ENCODE data around the gene SLC16A13.

SLC16A13 gene

GRCh38 chr17:7019839-7020519, 15.8 kb upstream of the SLC16A13 start:
- peak overlapping the region; percentile 82; the same call in 1 of the 2 replicates for H3K27ac ChIP-seq
- no peak for TF ChIP-seq CTCF (conservative IDR thresholded peaks at IDR 0.05)

- no peak for TF ChIP-seq CTCF (conservative IDR thresholded peaks at IDR 0.05)
- H3K27ac ChIP-seq = no peak overlapping the region
Observed at GRCh38 chr17:7020894-7021664, 14.7 kb upstream of the SLC16A13 start.

GRCh38 chr17:7021993-7022778, 13.6 kb upstream of the SLC16A13 start:
- no peak overlapping the region for H3K27ac ChIP-seq
- TF ChIP-seq CTCF (conservative IDR thresholded peaks at IDR 0.05) = peak; percentile 88

- TF ChIP-seq CTCF (conservative IDR thresholded peaks at IDR 0.05) = no peak
- H3K27ac ChIP-seq = no peak within 1 kb of the TSS
Observed at GRCh38 chr17:7022781-7023571, 12.8 kb upstream of the SLC16A13 start, which contains the start of gene BCL6B. Gene BCL6B (plus strand): TSS chr17:7023050. CDS start chr17:7023672, 622 bp downstream.

GRCh38 chr17:7023576-7024401, 12.0 kb upstream of the SLC16A13 start:
- no peak overlapping the region for H3K27ac ChIP-seq
- TF ChIP-seq CTCF (conservative IDR thresholded peaks at IDR 0.05) = no peak

GRCh38 chr17:7024402-7024785, 11.4 kb upstream of the SLC16A13 start:
- no peak for TF ChIP-seq CTCF (conservative IDR thresholded peaks at IDR 0.05)
- no peak overlapping the region for H3K27ac ChIP-seq

Measured in VCaP (cell line).